Activated T-cell treated with anti-CD3 and anti-CD28 coated beads for 24 hours (primary cell): ENCODE measurements around the gene IRF2BP1.
A peak's percentile ranks its signal among the peaks of the same experiment; 100 is the strongest.
"Not testable (repeated sequence)": the region's sequence is repeated elsewhere in the genome, so short reads cannot be mapped to it uniquely, and the experiment has no call there.

Source experiments
- DNase-seq: peaks from one replicate; pipeline ENCODE4 v3.0.0-alpha.2; 2020; ENCODE audit warnings: low read depth

Gene IRF2BP1

GRCh38 chr19:45881082-45881908 is 4.6 kb downstream of the IRF2BP1 start:
- DNase-seq, result no peak

GRCh38 chr19:45879971-45880370 is 6.0 kb downstream of the IRF2BP1 start:
- DNase-seq, result no peak

GRCh38 chr19:45879055-45879454 is 6.9 kb downstream of the IRF2BP1 start:
- DNase-seq, result no peak

GRCh38 chr19:45878043-45878794 is 7.7 kb downstream of the IRF2BP1 start:
- no peak for DNase-seq

GRCh38 chr19:45876411-45877197 is 9.3 kb downstream of the IRF2BP1 start:
- DNase-seq, result no peak

GRCh38 chr19:45876161-45876410 is 9.9 kb downstream of the IRF2BP1 start:
- no peak for DNase-seq

GRCh38 chr19:45874620-45874966 is 11.3 kb downstream of the IRF2BP1 start:
- DNase-seq, result no peak

- DNase-seq, result no peak
Measured at GRCh38 chr19:45873219-45873772, 12.6 kb downstream of the IRF2BP1 start.

- no peak for DNase-seq
Measured at GRCh38 chr19:45872095-45872919, 13.6 kb downstream of the IRF2BP1 start.

- DNase-seq, result no peak
Measured at GRCh38 chr19:45870798-45871197, 15.1 kb downstream of the IRF2BP1 start.

GRCh38 chr19:45867241-45867640 is 18.7 kb downstream of the IRF2BP1 start:
- not testable (repeated sequence) for DNase-seq

- no peak for DNase-seq
Measured at GRCh38 chr19:45866400-45867176, 19.4 kb downstream of the IRF2BP1 start.

- DNase-seq, result no peak
Measured at GRCh38 chr19:45865269-45865948, 20.5 kb downstream of the IRF2BP1 start.

- DNase-seq, result no peak
Measured at GRCh38 chr19:45864629-45865082, 21.3 kb downstream of the IRF2BP1 start.

GRCh38 chr19:45863840-45864628 is 21.9 kb downstream of the IRF2BP1 start, which contains the start of gene FOXA3:
TSS of gene FOXA3 (plus strand) at chr19:45864326. CDS start at chr19:45864457, 131 bp downstream.
- peak; percentile 38 for DNase-seq

- no peak for DNase-seq
Measured at GRCh38 chr19:45863335-45863839, 22.6 kb downstream of the IRF2BP1 start.

- peak; percentile 98 for DNase-seq
Measured at GRCh38 chr19:45862564-45863334, 23.2 kb downstream of the IRF2BP1 start, which contains the start of gene SYMPK. TSS of gene SYMPK (minus strand) at chr19:45863147. CDS start at chr19:45854495, 8,652 bp downstream.

- DNase-seq, result no peak
Measured at GRCh38 chr19:45862271-45862563, 23.7 kb downstream of the IRF2BP1 start.
